Spleen (tissue), 11 donors: Measurements from ENCODE around the gene SH3RF1. TPM values are rescaled to one million over a fixed set of nuclear protein-coding genes. Genes with fewer than 3 reads are reported as not detected.

Experiments used
- DNase-seq: peaks from one replicate; pipeline ENCODE4 v3.0.0-alpha.2; 2020
- H3K27ac ChIP-seq, 8 donors: fragments of 200-600 bp; sonication (generic) in 7 of 8; 1 replicate in 4 of 8; 2 replicates in 4 of 8; pipeline versions ENCODE4 v1.5.0 to v1.8.0; 2016 to 2021; ENCODE audit warnings: inconsistent platforms in 4 of 8, mild to moderate bottlenecking in 4 of 8, moderate library complexity in 1 of 8
- H3K27me3 ChIP-seq, 7 donors: fragments of 200-600 bp; sonication (generic) in 6 of 7; replicated peaks in 1 of 7; 1 replicate in 4 of 7; 2 replicates in 3 of 7; pipeline versions ENCODE4 v1.5.0 to v1.8.0; 2016 to 2021; ENCODE audit warnings: inconsistent platforms in 3 of 7, mild to moderate bottlenecking in 1 of 7
- H3K36me3 ChIP-seq, 6 donors: fragments of 200-600 bp; sonication (generic) in 5 of 6; 1 replicate in 4 of 6; 2 replicates in 2 of 6; pipeline versions ENCODE4 v1.5.0 to v1.8.0; 2016 to 2021; ENCODE audit warnings: inconsistent platforms in 2 of 6
- H3K4me1 ChIP-seq, 6 donors: fragments of 200-600 bp; sonication (generic) in 5 of 6; 1 replicate in 3 of 6; 2 replicates in 3 of 6; pipeline versions ENCODE4 v1.5.0 to v1.8.0; 2016 to 2021; ENCODE audit warnings: inconsistent platforms in 3 of 6
- H3K4me3 ChIP-seq, 8 donors: fragments of 200-600 bp; sonication (generic) in 7 of 8; 1 replicate in 4 of 8; 2 replicates in 4 of 8; pipeline versions ENCODE4 v1.5.0 to v1.8.0; 2016 to 2021; ENCODE audit warnings: inconsistent platforms in 4 of 8, mild to moderate bottlenecking in 4 of 8, moderate library complexity in 2 of 8
- H3K9me3 ChIP-seq, 8 donors: fragments of 200-600 bp; sonication (generic) in 7 of 8; 1 replicate in 4 of 8; 2 replicates in 4 of 8; pipeline versions ENCODE4 v1.5.0 to v1.8.0; 2016 to 2021; ENCODE audit warnings: inconsistent platforms in 4 of 8
- CTCF ChIP-seq, 11 experiments: fragments of 200-600 bp in 7 of 11; fragments of 450-650 bp in 4 of 11; sonication (generic) in 4 of 11; IDR thresholded peaks in 8 of 11; conservative IDR thresholded peaks in 3 of 11; 1 replicate in 7 of 11; 2 replicates in 4 of 11; pipeline versions ENCODE4 v1.4.0 to v1.8.0; 2016 to 2021; ENCODE audit warnings: antibody characterized with exemption in 11 of 11, inconsistent platforms in 4 of 11, mild to moderate bottlenecking in 1 of 11
- POLR2A ChIP-seq, 3 donors: fragments of 450-650 bp; IDR thresholded peaks; one replicate each; pipeline ENCODE4 v1.5.1; 2017; ENCODE audit warnings: antibody characterized with exemption in 3 of 3, mild to moderate bottlenecking in 1 of 3
- POLR2AphosphoS5 ChIP-seq, 3 donors: sonication (generic); formaldehyde crosslinking; IDR thresholded peaks; one replicate each; pipeline ENCODE4 v1.5.1; 2017; ENCODE audit warnings: antibody characterized with exemption in 3 of 3
- WGBS, 5 donors: extraction: QIAGEN DNeasy Blood & Tissue Kit in 3 of 5; methylation state at CpG; one replicate each; pipeline versions ENCODE4 v1.1.5 to v1.1.7; 2013 to 2018; 5-methylcytosine and 5-hydroxymethylcytosine counted together
- intact Hi-C: fragments of 100-400 bp; cut with DNase I; formaldehyde crosslinking; loops from one replicate; pipeline ENCODE4 v1.15.0; 2023; ENCODE audit warnings: low total_unique reads
- polyA plus RNA-seq, 3 donors: library from polyadenylated mRNA; stranded (reverse); fragments of 200-250 nt; gene quantifications; one replicate each; pipeline ENCODE4 v1.2.1, GENCODE V29; 2013
- total RNA-seq, 7 donors: library from RNA; depleted of rRNA in 3 of 7; stranded (reverse); fragments of >200 nt in 3 of 7; fragmentation: NEBNext Ultra II Directional in 4 of 7; extraction: Animal tissue kit (Norgen Biotek cat#: 25700) in 4 of 7; gene quantifications; one replicate each; pipeline versions ENCODE4 v1.1.0 to v1.2.1, GENCODE V29; 2016 to 2021
- donor health status: healthy with polysubstance abuse.
- donor health status: DM: no; HTN: no; CAD: no; lungs with moderate emphysema.
- donor health status: DM: no; HTN: no; CAD: no.
- donor health status: Bipolar disorder and iron deficiency.
- donor health status: healthy.
- donor health status: DM: no; HTN: no; CAD: no.
- donor health status: DM: yes; HTN: yes; CAD: no.

SH3RF1 gene
- total and polyA plus RNA-seq, 10 donors: 1.1 to 18.6 (median 10.0) TPM

- no peaks in the 10 kb centered on the region for H3K9me3 ChIP-seq
- no peak overlapping the region for H3K27ac ChIP-seq
- H3K36me3 ChIP-seq: no peaks in the 10 kb centered on the region
- H3K27me3 ChIP-seq: no peaks in the 10 kb centered on the region
- TF ChIP-seq POLR2A (IDR thresholded peaks at IDR 0.05) (no peak), POLR2AphosphoS5 (IDR thresholded peaks at IDR 0.05) (no peak), CTCF (IDR thresholded peaks at IDR 0.05 in 8 of 11, conservative IDR thresholded peaks at IDR 0.05 in 3 of 11) (no peak)
- WGBS, 5 donors: 81 to 92% (median 89%) methylated on average over 7 of the region's 7 CpGs
- peaks cover 0 to 14% (median 0%) of the 10 kb centered on the region in 6 donors for H3K4me1 ChIP-seq
- no peak overlapping the region for H3K4me3 ChIP-seq
- no peak for DNase-seq
- intact Hi-C loops: no loop called here
These were observed 85.4 kb downstream of the SH3RF1 start for GRCh38 chr4:169185133-169185956.

DNA sequence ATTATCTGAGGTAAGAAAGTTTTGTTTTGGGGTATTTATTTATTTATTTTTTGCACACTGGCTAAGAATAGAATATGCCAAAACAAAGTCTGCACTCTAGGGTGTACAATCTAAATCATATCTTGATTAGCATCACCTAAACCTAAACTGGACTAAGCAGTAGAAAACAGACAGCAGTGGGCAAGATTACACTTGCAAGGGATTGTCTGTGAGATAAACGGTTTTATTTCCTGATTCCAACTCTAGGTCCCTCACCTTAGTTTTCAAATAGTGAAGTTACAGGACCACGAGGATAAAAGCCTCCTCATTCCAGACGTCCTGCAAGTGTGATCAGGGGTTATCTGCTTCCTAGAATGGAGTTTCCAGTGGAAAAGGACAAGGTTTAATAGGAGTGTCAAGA is 86.1 kb downstream of the SH3RF1 start:
- Histone ChIP-seq H3K27ac (no peak overlapping the region), H3K27me3 (no peaks in the 10 kb centered on the region), H3K4me3 (no peak overlapping the region), H3K9me3 (no peaks in the 10 kb centered on the region), H3K4me1 (peaks cover 0 to 10% (median 0%) of the 10 kb centered on the region in 6 donors), H3K36me3 (no peaks in the 10 kb centered on the region)
- intact Hi-C loops: no loop called here
- TF ChIP-seq POLR2A (IDR thresholded peaks at IDR 0.05) (no peak), POLR2AphosphoS5 (IDR thresholded peaks at IDR 0.05) (no peak), CTCF (IDR thresholded peaks at IDR 0.05 in 8 of 11, conservative IDR thresholded peaks at IDR 0.05 in 3 of 11) (no peak)
- DNase-seq: no peak
- WGBS, 5 donors: 37 to 70% (median 58%) methylated on average over 3 of the region's 3 CpGs

- peaks cover 0 to 7% (median 0%) of the 10 kb centered on the region in 6 donors for H3K4me1 ChIP-seq
- no peak for DNase-seq
- intact Hi-C loops: no loop called here
- no peak for TF ChIP-seq POLR2A (IDR thresholded peaks at IDR 0.05)
- no peak for TF ChIP-seq CTCF (IDR thresholded peaks at IDR 0.05 in 8 of 11, conservative IDR thresholded peaks at IDR 0.05 in 3 of 11)
- TF ChIP-seq POLR2AphosphoS5 (IDR thresholded peaks at IDR 0.05): no peak
- no peaks in the 10 kb centered on the region for H3K9me3 ChIP-seq
- H3K27ac ChIP-seq: no peak overlapping the region
- H3K36me3 ChIP-seq: no peaks in the 10 kb centered on the region
- H3K27me3 ChIP-seq: no peaks in the 10 kb centered on the region
- 77 to 91% (median 88%) methylated on average over 3 of the region's 3 CpGs for WGBS, 5 donors
- H3K4me3 ChIP-seq: no peak overlapping the region
These were observed 86.5 kb downstream of the SH3RF1 start for GRCh38 chr4:169184236-169184635.

DNA sequence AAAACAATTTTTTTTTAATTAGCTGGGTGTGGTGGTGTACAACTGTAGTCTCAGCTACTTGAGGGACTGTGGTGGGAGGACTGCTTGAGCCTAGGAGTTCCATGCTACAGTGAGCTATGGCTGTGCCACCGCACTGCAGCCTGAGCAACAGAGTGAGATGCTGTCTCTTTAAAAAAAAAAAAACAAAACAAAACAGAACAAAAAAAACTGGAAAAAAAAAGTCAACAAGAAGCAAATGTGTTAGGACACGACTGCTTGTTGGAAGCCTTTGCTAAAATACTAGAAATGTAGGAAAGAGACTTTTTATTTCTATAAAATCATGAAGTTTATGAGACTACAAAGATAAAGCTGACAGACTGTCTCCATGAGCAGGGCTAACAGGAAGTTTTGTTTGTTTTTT is 87.2 kb downstream of the SH3RF1 start:
- intact Hi-C loops: no loop called here
- H3K36me3 ChIP-seq: no peaks in the 10 kb centered on the region
- no peaks in the 10 kb centered on the region for H3K9me3 ChIP-seq
- no peak for DNase-seq
- TF ChIP-seq POLR2AphosphoS5 (IDR thresholded peaks at IDR 0.05) (no peak), CTCF (IDR thresholded peaks at IDR 0.05 in 8 of 11, conservative IDR thresholded peaks at IDR 0.05 in 3 of 11) (no peak), POLR2A (IDR thresholded peaks at IDR 0.05) (no peak)
- H3K27ac ChIP-seq: no peak overlapping the region
- no peaks in the 10 kb centered on the region for H3K27me3 ChIP-seq
- peaks cover 0 to 3% (median 0%) of the 10 kb centered on the region in 6 donors for H3K4me1 ChIP-seq
- H3K4me3 ChIP-seq: no peak overlapping the region
- WGBS, 5 donors: 64 to 88% (median 84%) methylated on average over 2 of the region's 2 CpGs
